Measurements from ENCODE around the gene TARBP2. TPM values are rescaled to one million over a fixed set of nuclear protein-coding genes. Genes with fewer than 3 reads are reported as not detected.

TARBP2 gene
- polyA plus RNA-seq, 1 of the 3 experiments (the other 2 are of a cell fraction) = 57.8 TPM

DNA sequence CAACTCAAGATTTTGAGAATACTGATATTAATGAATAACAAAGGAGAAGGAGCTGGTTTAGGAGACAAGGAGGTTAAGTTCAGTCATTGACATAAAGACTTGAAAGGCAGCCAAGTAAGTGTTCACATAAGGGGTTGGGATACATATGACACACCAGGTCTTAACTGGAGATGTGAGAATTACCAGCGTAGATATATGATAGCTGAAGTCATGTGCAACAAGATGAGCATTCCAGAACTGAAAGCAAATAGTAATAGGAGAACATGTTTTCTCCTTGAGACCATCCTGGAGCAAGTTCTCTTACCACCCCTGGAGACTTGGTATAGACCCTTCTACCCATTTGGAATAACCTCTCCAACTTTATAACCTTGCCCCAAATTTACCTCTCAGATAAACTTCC lies 49.5 kb downstream of the TARBP2 start:
- ChIA-PET CTCF (interaction anchor here (1.3 kb wide), 1 partner anchor 125 kb away, joined by 5 read pairs; the partner anchor contains the start of gene ATP5MC2), POLR2A (no interaction called here)
- no peak overlapping the region for H2AFZ ChIP-seq (ENCODE audit: low read depth)
- no peaks in the 10 kb centered on the region for H3K9me3 ChIP-seq
- H3K4me2 ChIP-seq = no peak overlapping the region
- H3K9me2 ChIP-seq = no peaks in the 10 kb centered on the region
- H3K27me3 ChIP-seq (ENCODE audit: insufficient read depth) = no peaks in the 10 kb centered on the region
- no peaks in the 10 kb centered on the region for H3K4me1 ChIP-seq (ENCODE audit: control insufficient read depth in 1 of 2, insufficient read depth in 2 of 2, low read depth in 1 of 2, low read length in 1 of 2)
- no peaks in the 10 kb centered on the region for H3K79me2 ChIP-seq (ENCODE audit: insufficient read depth)
- peaks cover 0 to 41% of the 10 kb centered on the region in 2 experiments for H3K36me3 ChIP-seq (replicated peaks in 1 of 2; ENCODE audit: control insufficient read depth in 1 of 2, insufficient read depth in 2 of 2, low read length in 1 of 2)
- WGBS (ENCODE audit: low lambda C conversion rate) = 91% methylated on average over 1 of the region's 1 CpG
- DNase-seq = no peak
- TF ChIP-seq FOSL2 (IDR thresholded peaks at IDR 0.05; ENCODE audit: borderline replicate concordance, low read depth) (no peak), NRF1 (IDR thresholded peaks at IDR 0.05; ENCODE audit: low read depth, low read length) (no peak), USF2 (IDR thresholded peaks at IDR 0.05; ENCODE audit: borderline replicate concordance, low read depth, low read length) (no peak), FOXM1 (IDR thresholded peaks at IDR 0.05; ENCODE audit: low read depth) (no peak), FOXJ3 (CRISPR knock-in tag; IDR thresholded peaks at IDR 0.05) (no peak), USF1 (IDR thresholded peaks at IDR 0.05; ENCODE audit: borderline replicate concordance, low read depth) (no peak), NFIC (IDR thresholded peaks at IDR 0.05; ENCODE audit: borderline replicate concordance) (no peak), RCOR1 (IDR thresholded peaks at IDR 0.05; ENCODE audit: low read length) (no peak), SMC3 (IDR thresholded peaks at IDR 0.05; ENCODE audit: low read depth, low read length) (no peak), EZH2phosphoT487 (IDR thresholded peaks at IDR 0.05; ENCODE audit: borderline replicate concordance, low read depth) (no peak), ELF1 (IDR thresholded peaks at IDR 0.05) (no peak), GABPA (IDR thresholded peaks at IDR 0.05; ENCODE audit: low read depth) (no peak), RXRA (IDR thresholded peaks at IDR 0.05; ENCODE audit: borderline replicate concordance, low read depth) (no peak), MEF2A (IDR thresholded peaks at IDR 0.05; ENCODE audit: borderline replicate concordance, low read depth) (no peak), TCF12 (IDR thresholded peaks at IDR 0.05) (no peak), EP300 (IDR thresholded peaks at IDR 0.05; ENCODE audit: borderline replicate concordance in 1 of 2, low read depth in 1 of 2, low read length in 1 of 2) (no peak), MXI1 (IDR thresholded peaks at IDR 0.05; ENCODE audit: low read depth, low read length) (no peak), RAD21 (IDR thresholded peaks at IDR 0.05; ENCODE audit: low read length) (no peak)
- TF ChIP-seq, protein P1, sequence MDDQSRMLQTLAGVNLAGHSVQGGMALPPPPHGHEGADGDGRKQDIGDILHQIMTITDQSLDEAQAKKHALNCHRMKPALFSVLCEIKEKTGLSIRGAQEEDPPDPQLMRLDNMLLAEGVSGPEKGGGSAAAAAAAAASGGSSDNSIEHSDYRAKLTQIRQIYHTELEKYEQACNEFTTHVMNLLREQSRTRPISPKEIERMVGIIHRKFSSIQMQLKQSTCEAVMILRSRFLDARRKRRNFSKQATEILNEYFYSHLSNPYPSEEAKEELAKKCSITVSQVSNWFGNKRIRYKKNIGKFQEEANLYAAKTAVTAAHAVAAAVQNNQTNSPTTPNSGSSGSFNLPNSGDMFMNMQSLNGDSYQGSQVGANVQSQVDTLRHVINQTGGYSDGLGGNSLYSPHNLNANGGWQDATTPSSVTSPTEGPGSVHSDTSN (IDR thresholded peaks at IDR 0.05) = no peak
- TF ChIP-seq, protein P2, sequence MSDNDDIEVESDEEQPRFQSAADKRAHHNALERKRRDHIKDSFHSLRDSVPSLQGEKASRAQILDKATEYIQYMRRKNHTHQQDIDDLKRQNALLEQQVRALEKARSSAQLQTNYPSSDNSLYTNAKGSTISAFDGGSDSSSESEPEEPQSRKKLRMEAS (IDR thresholded peaks at IDR 0.05; ENCODE audit: low read depth) = no peak
- no peak overlapping the region for H3K4me3 ChIP-seq (ENCODE audit: low read depth in 2 of 2, low read length in 1 of 2)
- no peaks in the 10 kb centered on the region for H4K20me1 ChIP-seq (ENCODE audit: insufficient read depth)
- no peaks in the 10 kb centered on the region for H3F3A ChIP-seq (replicated peaks; ENCODE audit: insufficient read depth)
- no peak overlapping the region for H3K27ac ChIP-seq (ENCODE audit: low read depth in 2 of 2, low read length in 1 of 2)
- no peak overlapping the region for H3K9ac ChIP-seq

Measured in SK-N-SH (cell line).